Amygdala (tissue), 56 donors: ENCODE measurements around the gene EMID1.

Source experiments
- DNase-seq, 56 donors: peaks; one replicate each; lab custom pipeline; 2025; lab: John Stamatoyannopoulos, UW

EMID1 gene

GRCh38 chr22:29193021-29193420 is 12.7 kb upstream of the EMID1 start:
- DNase-seq = no peak

DNA sequence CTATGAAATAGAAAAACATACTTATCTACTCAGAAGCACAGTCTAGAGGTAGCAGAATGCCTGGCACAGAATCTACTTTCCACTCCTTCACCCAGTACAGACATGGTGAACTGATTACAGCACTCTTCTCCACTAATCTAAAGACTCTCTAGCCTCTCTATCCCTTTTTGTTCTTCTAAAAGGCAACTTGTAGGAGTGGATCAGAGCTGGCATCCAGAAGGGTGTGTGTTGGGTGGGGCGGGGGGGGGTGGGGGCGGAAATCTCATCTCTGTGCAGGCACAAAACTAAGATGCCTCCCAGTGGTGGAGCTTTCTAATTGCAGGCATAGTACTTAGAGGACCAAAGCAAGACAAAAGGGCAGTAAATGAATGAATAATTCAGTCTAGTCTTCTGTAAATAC is 11.5 kb upstream of the EMID1 start:
- DNase-seq = no peak

- no peak for DNase-seq
Measured at GRCh38 chr22:29195118-29195963, 10.4 kb upstream of the EMID1 start.

GRCh38 chr22:29195964-29196666 is 9.6 kb upstream of the EMID1 start:
- no peak for DNase-seq

GRCh38 chr22:29197096-29197495 is 8.6 kb upstream of the EMID1 start:
- DNase-seq = no peak

DNA sequence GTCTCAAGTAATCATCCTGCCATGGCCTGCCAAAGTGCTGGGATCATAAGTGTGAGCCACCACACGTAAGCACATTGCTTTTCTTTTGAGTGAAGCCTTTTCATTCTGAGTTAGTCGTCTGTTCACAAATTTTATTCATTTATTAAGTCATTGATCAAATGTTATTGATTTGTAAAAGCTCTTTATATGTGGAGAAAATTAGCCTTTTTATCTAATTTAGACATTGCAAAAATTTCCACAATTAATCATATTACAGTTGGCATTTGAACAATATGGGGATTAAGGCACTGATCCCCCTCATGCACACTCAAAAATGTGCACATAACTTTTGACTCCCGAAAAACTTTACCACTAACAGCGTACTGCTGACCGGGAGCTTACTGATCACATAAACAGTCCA is 7.5 kb upstream of the EMID1 start:
- DNase-seq = no peak

DNA sequence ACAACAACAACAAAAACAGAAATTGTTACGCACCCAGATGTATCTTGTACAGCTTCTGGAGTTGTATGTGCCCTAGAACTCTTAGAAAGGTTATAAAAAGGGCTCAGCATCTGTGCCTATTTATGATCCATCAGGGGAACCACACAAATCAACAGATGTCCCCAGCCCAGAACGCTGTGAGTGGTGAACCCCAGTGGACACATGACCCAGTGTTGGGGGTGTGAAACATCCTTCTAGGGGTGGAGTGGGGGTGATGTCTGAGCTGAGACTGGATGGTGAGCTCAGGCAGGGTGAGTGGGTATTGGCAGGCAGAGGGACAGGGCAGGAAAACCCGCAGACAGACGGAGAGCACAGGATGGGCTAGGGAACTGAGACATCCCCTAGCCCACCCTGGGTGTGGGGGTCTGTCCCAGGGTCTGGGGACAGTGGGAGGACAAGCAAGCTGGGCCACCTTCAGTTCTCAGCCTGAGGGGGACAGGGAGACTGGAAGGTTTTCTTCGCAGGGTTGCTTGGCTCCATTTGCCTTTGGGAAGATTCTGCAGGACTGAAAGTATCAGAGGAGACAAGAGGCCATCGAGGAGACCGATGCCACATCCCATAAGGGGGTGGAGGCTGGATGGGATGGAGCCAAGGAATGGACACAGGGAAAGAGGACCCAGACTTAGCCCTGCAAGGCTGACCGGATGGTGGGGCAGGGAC is 5.8 kb upstream of the EMID1 start:
- no peak for DNase-seq

- no peak for DNase-seq
Measured at GRCh38 chr22:29200901-29201300, 4.8 kb upstream of the EMID1 start.

DNA sequence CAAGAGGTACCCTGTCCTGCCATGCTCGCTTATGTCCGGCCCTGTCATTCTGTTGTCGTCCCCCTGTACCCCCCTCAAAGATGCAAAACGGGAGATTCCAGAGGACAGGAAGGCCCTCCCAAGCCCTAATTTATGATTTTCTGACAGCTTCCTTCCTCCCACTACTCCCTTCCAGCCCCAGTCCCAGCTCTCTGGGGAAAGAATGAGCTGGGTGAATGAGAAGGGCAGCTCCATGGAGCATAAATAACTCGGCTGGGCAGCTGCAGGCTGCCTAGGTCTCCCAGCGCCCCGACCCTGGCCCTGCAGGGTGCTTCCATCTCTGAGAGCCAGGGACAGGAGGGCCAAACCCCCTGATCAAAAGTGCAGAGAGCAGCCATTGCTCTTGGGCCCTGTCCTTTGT is 3.9 kb upstream of the EMID1 start:
- no peak for DNase-seq

DNA sequence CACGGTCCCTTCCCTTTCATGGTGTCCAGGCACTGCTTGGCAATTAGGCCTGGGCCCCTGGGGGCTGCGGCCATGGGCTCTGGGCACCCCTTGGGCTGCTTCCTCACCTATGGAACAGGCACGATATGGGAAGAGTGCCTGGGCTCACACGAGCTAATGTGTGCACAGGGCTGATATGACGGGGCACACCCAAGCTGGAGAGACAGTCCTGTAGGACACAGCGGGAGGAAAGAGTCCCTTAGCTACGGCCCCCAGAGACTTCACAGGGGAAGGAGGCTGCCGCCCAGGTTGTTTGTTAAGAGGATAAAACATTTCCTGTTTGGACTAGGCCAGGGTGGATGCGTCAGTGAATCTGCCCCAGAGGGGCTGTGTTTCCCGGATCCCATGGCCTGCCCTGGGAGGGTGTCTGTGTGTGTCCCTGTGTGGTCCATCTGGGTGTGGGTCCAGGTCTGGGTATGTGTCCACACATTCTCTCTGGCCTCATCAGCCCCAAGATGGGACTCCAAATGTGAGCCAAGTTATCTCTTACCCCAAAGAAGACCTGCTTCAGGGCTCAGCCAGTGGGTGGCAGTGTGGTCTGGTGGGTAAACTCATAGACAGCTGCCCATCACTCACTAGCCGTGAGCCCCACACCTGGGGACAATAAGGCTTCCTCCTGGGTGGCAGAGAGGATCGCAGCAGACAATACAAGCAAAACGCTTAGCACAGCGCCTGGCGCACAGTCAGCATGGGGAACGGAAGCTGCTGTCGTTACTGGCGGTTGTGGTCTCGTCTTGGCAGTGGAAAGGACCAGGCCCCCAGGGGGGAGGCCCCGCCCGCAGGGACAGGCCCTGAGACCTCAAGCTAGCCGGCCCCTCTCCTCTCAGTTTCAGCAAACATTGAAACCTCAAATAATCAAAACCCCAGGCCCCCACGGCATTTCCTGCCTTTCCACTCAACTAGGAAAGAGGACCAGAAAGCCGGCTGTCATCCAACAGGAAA is 3.2 kb upstream of the EMID1 start:
- DNase-seq = peak in 14 of 56 donors; percentile 21 to 53 (median 31)

DNA sequence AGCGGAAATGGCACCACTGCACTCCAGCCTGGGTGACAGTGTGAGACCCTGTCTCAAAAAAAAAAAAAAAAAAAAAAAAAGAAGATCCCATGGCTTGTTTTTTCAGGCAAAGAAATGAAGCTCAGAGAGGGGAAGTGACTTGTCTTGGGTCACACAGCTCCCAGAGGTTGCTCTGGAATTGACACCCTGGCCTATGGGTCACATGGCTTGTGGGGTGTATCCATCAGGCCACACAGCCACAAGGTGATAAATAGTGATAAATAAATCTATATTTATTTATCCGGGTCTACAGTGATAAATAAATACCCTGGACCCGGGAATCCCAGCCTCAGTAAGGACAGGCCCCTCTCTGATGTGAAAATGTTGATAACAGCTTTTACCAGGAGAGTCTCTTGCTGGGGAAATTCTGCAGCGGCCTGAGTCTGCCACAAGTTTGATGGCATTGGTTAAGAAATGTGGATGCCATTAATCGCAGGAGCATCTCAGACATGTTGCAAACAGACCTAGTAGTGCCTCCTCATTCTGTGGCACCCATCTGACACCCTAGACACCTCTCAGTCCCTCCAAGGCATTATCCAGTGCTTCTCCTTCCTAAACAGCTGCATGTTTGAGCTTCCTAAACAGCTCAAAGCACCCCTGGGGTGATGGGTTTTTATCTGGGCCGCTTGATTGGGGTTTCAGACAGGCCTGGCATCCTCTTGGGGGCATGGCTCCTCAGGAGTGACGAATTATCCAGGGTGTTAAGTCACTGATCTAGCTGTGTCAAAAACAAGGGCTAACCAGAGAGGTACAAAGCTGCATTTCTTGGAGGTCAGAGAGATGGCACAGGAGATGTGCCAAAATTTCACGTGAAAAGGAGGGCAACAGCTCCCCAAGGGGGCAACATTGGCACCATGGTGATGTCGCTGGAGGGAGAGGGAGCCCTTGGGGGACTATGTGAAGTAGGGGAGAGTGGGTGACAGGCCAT is 1.9 kb upstream of the EMID1 start:
- no peak for DNase-seq

- no peak for DNase-seq
Measured at GRCh38 chr22:29204455-29205183, 1.1 kb upstream of the EMID1 start.

GRCh38 chr22:29205252-29205593 is 473 bp upstream of the EMID1 start:
- DNase-seq = no peak

- no peak for DNase-seq
Measured at GRCh38 chr22:29206372-29207242, 911 bp downstream of the EMID1 start.

DNA sequence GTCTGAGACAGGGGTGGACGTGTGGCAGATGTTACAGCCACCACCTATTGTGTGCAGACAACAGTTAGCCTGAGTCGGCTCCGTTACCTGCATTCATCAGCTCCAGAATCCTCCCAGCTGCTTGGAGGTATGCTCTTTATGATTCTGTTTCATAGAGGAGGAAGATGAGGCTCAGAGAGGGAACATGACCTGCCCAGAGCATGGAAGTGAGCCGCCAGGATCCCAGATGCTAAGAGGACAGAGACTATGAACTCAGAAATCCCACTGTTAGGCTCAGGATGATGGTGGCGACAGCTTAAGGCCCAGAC is 1.5 kb downstream of the EMID1 start:
- DNase-seq = no peak

DNA sequence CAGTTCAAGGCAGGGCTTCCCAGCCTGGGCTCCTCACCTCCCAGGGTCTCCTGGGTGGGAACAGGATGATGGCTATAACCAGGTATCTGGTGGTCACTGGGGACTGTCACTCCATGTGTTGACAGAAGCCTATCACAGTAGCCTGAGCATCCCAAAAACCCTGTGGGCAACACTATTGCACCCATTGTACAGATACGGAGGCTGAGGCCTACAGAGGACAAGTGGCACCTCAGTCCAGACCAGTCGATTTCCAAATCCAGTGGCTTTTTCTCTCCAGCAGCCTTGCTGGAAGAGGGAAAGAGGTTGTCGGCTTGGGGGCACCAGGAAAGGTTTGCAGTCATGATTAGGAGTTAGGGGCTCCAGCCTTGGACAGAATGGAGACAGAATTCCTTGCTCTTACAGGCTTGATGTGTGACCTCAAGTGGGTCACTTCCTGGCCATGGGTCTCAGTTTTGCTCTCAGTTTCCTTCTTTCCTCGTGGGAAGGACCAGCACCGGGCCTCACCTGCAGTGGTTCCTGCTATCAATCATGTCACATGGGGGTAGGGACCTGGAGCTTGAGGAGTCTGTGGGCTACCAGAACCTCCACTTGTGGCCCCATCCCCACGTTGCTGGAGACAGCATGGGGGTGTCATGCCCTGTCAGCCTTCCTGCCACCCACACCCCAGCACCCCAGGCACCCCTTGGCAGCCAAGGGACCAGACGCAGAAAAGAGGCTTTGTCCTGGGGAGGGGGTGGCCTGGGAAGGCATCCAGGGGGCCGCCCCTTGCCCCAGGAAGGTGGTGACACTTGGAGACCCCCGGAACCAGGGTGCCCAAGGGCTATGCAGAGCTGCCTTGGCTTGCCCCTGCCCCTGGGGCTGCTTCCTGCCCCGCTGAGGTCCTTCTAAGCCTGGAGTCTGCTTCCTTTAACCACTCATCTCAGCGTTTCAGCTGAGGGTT is 2.1 kb downstream of the EMID1 start:
- DNase-seq = no peak

- DNase-seq = no peak
Measured at GRCh38 chr22:29208502-29208862, 2.8 kb downstream of the EMID1 start.
